Activated gamma-delta T cell (primary cell): ENCODE measurements around the gene GGA3.
"Not testable (repeated sequence)": the region's sequence is repeated elsewhere in the genome, so short reads cannot be mapped to it uniquely, and the experiment has no call there.

Experiments used
- DNase-seq: peaks from one replicate; lab custom pipeline; 2025; lab: John Stamatoyannopoulos, UW

Gene GGA3

DNA sequence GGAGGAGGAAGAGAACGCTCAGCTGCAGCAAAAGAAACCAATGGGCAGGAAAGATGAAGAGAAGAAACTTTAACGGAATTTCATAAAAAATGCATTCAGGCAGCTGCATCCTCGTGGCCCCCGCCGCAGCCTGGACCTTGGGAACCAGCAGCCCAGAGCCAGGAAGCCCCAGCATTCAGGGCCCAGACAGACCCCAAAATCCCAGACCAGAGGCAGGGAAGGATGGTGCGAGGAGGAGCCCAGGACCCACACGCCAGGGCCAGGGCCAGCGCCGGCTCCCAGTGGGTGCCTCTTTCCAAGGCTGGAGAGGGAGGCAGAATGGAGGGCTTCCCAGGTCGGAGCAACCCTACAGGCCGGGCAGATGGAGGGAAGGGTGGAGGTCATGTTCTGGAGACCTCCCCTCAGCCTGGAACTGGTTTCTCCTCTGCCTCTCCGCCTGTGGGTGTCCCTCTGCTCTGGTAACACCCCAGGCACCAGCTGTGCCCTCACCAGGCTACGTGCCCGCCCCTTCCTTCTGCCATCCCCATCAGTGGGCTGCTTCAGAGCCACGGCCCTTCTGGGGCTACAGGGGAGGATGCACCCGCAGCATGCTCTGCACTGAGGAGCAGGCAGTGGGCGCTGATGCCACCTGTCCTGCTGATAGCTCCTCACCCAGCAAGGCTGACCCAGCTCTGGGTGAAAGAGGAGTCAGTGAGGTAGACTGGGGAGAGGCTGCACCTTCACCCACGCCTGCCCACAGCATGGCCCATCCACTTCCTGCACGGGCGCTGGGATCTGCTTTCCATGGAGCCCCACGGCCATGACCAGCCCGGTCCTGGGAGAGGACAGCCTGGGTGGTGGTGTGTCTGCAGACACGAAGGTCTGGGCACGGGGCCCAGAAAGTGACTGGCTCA is 10.8 kb upstream of the GGA3 start:
- DNase-seq = no peak

DNA sequence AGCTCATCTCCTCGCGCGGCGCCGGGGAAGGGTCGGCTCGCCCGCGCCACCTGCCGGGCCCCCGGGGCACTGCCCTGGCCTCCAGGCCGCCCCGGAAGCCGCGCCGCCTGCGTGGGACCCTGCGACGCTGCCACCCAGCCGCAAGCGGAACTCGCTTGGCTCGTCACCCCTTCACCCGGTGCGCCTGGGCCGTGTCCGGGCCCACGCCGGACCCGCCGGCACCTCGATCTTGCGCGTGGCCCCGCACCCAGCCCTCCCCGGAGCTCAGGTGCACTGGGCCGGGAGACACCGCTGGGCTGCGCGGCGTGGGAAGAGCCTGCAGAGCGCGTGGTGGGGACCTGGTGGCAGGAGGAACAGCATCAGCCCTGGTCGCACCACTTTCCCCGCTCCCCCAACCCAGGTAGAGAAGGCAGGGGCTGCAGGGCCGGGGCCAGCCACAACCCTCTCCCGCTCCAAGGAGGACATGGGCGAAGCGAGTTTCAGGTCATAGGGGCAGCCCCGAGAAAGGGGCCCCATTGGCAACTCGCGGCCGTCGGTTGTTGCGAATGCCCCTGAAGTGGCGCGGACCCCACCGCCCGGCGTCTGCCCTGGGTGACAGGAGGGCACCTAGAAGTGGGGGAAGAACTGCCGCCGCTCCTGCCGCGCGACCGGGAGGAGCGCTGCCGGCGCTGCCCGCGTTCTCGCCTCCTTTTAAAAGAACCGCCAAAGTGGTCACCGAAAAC is 10.0 kb upstream of the GGA3 start:
- peak; percentile 83 for DNase-seq

DNA sequence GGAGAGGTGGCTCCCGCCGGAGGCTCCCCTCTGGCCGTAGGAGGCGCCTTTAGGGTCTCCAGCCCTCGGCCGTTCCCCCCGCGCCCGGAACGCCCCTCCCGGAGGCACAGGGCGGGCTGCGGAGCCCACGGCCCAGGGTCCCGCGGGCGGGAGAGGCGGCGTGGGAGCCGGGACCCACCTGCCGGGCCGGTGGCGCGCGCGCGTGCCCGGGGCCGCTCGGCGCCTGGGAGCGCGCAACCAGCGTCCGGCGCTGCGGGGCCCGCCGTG is 9.5 kb upstream of the GGA3 start, which contains the start of gene MIF4GD:
Gene MIF4GD, minus strand, starts transcription at position 266 of the 267 bp plus-strand sequence. CDS start 1,036 bp downstream, outside the sequence.
- DNase-seq = no peak

DNA sequence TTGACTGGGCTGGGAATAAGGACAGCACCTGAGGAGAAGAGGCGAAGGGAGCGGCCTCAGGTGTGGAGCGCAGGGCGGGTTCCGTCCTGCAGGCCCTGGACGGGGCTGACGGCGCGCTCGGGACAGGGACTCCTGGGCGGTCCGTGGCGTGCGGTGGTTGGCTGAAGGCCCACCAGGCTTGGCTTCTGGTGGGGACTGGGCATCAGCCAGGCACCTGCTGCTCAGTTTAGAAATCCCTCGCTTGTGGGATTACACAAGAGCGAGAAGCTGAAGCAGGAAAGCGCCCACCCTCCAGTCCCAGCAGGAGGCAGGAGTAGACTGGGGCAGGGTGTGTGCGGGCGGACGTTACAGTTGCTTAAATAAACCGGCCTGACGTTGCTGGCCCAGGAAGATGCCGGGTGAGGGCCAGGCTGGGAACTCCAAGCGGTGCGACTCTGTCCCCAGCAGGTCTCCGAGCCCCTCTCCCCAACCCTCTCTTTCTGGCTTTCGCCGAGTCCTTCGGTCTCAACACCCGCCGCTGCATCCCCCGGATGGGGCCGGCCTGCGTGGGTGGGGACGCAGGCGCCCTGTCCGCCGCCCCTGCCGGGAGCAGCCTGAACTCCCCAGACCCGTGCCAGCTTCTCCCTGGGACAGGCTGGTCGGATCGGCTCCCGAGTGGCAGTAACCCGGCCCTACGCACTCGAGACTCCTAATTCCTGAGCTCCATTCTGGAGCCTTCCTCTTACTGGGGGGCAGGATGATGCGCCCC is 9.0 kb upstream of the GGA3 start:
- peak; percentile 36 for DNase-seq

DNA sequence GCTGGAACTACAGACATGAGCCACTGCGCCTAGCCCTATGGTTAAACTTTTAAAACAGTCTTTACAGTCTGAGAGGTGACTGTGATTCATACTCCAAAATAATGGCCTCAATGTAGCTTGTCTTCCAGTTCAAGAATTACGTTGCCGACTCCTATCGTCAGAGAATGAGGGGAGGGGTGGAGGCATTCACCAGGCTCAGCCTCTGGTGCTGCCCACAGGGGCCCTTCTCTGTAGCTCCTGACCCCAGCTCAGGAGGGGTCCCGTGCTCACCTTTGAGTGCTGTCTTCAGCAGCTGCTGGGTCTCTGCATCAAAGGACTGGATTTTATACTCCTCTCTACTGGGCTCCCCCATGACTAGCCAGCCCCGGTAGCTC is 8.4 kb upstream of the GGA3 start:
- no peak for DNase-seq

DNA sequence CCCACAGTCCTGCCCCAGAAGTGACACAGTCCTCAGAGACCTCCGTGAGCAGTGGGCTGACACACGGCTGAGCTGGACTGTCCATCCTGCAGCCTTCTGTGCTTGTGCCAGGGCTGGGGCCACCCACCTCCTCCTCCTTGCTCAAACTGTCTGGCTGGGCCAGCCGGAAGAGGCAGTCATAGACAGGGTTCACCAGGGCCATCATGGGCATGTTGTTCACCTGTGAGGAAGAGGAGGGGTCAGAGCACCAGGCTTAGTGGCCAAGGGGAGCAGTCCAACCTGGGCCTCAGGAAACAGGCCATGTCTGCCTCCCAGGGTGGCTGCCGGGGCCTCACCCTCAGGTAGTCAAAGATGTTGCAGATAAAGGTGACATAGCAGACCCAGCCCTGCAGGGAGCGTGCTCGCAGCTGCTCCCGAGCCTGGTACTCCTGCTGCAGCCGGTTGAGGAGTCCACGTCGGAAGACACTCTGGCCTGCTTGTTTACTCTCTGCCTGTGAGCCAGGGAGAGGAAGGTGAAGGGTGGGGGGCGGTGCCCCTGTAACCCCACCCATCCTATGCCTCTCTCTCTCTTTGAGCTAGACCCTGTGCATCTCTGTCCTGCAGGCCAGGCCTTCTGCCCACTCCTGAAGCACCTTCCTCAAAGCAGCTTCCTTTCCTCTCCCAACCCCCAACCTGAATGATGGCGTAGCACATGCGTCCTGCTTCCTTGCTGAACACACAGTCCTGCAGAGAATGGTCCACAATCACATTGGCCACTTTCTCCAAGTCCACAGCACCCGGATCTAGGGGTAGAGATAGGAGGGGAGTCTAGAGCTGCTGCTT is 6.2 kb upstream of the GGA3 start:
- no peak for DNase-seq

DNA sequence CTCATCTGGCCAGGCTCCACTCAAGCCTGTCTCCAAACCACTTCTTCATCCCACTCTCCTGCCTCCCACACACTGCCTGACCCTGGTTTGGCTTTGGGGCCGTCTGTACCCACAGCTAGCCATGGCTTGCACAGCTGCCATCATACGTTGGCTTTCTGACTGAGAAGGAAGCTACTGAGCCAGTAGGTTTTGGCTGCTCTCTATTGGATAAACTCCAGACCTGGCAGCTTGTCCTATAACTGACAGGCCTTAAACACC is 5.7 kb upstream of the GGA3 start:
- DNase-seq = no peak

DNA sequence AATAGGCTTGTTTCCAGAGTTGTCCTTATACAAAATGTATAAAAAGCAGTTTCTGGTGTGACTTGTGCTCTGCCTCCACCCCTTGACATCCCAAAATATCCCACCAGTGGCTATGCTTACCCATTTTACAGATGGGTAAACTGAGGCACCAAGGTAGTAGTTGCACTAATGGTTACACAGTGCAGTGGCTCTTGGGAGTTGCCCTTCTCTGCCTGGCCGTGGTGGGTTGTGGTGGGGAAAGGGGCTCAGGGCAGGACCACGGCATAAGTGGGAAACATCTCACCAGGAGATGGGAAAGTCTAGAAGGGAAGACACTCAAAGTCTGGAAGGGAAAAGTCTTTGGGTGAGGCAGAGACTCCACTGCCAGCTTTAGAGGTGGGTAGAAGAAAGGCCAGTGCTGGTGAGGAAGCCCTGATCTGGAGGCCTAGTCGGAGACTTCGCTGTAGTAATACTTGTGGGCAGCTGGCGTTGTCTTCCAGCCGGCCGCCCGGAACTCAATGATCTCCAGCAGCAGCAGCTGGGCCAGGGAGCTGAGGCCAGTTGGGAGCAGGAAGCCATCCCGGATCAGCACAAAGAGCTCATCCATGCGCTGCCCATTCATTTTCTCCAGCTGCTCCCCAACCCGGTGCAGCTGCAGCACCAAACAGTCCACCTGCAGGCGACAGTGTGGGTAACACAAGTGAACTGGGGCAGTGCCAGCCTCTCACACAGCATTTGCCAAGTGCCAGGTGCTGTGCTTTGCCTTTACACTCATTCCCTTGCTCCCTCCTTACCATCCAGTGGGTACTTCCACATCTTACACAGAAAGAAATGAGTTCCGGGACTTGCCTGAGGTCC is 5.1 kb upstream of the GGA3 start:
- DNase-seq = no peak

DNA sequence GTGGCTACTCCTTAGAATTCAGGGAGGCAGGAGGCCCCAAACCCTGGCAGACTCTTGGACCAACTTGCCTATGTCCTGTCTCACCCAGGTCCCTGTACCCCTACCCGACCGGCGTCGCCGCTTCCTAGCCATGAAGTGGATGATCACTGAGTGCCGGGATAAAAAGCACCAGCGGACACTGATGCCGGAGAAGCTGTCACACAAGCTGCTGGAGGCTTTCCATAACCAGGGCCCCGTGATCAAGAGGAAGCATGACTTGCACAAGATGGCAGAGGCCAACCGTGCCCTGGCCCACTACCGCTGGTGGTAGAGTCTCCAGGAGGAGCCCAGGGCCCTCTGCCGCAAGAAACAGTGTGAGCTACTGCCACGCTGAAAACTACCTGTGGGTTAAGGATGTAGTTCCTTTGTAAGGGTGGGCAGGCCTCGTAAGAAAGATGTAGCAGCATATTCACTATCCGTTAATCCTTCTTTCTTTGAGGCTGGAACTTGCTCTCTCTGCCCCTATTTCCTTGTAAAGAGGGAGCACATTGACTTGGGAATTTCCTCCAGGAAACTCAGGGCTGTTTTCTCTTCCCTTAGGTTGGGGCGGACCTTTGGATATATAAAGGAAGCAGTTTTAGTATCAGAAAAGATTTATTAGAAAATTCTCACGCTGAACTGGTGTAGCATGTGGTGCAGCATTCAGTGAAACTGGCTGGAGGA is 4.4 kb upstream of the GGA3 start:
- no peak for DNase-seq

DNA sequence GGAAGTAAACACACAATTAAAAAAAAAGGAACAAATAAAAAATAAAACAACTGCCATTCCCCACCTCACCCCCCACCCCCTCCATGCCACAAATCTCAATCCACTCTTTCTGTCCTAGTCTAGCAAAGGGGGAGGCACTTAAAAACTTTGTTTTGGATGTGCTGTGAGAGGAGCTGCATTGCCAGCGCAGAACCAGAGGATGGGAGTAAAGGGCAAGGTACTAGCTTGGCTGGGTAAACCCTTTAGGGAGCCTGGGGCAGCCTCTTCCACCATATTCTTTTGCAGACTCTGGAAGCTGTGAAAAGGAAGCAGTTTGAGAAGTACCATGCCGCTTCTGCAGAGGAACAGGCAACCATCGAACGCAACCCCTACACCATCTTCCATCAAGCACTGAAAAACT is 1.6 kb upstream of the GGA3 start:
- DNase-seq = no peak

DNA sequence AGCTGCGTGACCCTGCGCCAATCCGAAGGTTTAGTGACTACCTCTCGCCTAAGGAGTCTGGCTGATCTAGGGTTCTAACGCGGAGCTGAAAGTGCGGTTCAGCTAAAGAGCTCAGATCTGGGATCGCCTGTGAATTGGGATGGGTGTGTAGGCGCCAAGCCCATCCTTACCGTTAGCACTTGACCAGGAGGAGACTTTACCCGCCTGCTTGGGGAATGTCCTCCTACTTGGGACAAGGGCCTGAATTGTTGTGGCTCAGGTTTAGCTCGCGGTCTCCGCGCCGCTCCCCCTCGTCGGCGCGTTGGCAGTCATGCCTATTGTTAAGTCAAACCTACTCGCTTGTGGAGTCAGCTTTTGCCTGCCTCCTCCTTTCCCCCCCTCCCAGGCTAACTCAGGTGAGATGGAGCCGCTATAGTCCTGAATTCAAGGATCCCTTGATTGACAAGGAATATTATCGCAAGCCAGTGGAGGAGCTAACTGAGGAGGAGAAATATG is 753 bp upstream of the GGA3 start:
- DNase-seq = no peak

DNA sequence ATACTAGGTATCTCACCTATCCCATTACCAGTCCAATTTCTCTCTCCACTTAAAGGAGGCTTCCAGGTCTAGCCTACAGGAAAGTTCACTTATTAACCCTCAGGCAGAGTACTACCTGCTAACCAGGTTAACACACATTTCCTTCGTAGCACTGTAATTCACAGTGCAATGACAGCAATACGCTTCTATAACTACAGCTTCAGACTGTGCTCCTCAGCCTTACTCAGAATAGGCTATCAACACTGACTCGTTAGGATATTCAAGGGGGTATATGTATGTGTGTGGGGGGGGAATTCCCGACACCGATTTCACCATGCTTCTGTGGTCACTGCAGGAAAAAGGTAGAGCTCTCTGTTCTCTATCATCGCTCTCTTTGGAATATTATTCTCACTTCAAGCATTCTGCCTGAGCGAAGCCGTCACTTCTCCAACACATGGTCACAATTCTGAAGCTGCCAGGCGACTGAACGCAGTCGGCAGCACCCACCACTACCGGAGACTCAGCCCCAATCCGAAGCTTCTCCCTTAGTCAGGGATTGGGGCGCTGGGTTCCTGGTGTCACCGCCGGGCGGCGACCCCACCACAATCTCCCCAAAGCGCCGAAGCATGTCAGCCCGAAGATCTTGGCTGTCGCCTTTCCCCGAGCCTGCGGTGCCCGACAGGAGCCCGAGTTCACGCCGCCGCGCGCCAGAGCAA is 618 bp downstream of the GGA3 start:
- DNase-seq = no peak

DNA sequence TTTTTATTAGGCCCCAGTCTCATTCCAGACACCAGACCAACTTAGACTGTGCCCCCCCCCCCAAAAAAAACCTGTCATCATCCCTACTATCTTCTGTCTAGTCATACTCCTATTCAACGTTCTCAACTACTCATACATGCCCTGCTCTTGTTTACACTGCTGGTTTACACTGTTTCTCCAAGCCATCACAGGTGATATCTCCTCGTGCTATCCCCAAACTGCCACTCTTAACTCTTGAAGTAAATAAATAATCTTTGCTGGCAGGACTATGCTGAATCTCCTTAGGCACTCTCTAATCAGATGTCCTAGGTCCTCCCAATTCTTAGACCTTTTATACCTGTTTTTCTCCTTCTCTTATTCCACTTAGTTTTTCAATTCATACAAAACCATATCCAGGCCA is 4.2 kb downstream of the GGA3 start:
- not testable (repeated sequence) for DNase-seq

DNA sequence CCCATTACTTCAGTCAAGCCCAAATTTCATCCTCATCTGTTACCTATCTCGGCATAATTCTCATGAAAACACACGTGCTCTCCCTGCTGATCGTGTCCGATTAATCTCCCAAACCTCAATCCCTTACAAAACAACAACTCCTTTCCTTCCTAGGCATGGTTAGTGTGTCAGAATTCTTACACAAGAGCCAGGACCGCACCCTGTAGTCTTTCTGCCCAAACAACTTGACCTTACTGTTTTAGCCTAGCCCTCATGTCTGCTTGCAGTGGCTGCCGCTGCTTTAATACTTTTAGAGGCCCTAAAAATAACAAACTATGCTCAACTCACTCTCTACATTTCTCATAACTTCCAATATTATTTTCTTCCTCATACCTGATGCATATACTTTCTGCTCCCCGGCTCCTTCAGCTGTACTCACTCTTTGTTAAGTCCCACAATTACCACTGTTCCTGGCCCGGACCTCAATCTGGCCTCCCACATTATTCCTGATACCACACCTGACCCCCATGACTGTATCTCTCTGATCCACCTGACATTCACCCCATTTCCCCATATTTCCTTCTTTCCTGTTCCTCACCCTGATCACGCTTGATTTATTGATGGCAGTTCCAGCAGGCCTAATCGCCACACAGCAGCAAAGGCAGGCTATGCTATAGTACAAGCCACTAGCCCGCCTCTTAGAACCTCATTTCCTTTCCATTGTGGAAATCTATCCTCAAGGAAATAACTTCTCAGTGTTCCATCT is 5.3 kb downstream of the GGA3 start:
- not testable (repeated sequence) for DNase-seq

DNA sequence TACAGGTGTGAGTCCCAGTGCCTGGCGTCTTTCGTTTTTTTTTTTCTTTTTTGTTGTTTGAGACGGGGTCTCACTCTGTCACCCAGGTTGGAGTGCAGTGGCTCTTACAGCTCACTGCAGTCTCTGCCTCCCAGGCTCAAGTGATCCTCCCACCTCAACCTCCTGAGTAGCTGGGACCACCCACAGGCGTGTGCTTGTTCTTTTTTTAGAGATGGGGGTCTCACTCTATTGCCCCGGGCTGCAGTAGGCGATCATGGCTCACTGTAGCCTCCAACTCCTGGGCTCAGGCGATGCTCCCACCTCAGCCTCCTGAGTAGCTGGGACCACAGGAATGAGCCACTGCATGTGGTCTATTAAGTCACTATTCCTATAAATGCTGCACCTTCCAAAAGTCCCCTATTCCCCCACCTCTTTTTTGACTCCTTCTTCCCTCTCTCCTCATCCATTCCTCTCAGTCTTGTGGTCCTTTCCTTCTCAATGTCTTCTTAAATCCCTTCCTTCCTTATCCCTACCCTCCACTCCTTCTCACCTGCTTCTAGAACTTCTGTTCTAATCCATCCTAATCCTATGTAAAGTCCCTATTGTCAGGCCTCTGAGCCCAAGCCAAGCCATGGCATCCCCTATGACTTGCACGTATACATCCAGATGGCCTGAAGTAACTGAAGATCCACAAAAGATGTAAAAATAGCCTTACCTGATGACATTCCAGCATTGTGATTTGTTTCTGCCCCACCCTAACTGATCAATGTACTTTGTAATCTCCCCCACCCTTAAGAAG is 9.2 kb downstream of the GGA3 start:
- DNase-seq = no peak

DNA sequence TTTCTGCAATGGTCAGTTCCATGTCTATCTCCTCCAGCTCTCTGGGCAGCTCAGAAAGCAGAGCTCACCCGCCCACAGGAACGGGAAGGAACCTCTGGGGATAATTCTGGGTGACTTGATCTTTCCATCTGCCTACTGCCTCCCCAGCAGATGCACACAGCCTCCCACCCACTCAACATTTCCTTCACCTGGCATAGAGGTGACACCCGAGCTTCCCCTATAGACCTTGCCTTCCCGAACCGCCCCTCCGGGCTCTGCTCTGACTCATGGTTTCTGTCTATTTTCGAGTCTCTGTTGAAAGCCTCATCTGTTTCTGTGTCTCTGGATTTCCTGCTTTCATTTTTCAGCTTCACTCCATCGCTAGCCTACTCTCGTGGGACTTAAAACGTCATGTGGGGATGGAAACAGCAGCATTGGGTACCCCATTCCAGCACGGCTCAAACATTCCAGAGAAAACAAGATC is 11.4 kb downstream of the GGA3 start:
- DNase-seq = no peak

DNA sequence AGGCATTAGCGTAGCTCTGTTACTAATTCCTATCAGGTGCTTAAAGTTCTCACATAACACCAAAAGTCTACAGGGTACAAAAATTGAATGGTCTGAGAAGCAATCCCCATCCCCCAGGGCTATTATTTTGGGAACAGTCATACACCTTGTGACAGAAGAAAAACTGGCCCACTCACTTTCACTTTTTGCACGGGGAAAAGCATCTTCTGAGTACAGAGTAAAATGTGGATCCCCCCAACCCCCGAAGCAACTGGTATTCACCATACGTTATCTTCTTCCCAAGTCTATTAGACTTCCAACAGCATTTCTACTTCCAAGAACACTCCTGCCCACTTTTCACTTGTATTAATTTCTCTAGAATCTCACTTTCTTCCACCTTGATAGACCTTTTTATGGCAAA is 11.8 kb downstream of the GGA3 start:
- no peak for DNase-seq

DNA sequence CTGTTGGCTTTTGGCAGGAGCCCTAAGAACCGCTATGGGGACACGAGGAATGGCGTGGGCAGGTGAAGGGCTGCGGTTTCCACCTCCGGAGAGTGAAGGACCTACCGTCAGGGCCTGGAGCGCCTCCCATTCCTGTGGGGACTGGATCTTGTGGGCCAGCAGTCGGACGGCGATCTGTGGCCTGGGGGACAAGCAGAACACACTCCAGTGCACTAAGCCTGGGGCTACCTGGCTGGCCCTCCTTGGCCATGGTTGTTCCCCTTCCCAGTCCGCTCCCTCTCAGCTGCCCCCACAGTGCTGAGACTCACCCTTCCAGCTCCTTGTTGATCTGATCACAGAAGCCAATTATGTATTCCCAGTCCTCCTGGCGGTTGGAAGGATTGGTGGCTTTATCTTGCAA is 15.0 kb downstream of the GGA3 start:
- DNase-seq = no peak
